HT1080 (cell line): ENCODE data around the gene KIAA0513. TPM values are rescaled to one million over a fixed set of nuclear protein-coding genes. Genes with fewer than 3 reads are reported as not detected.
"Not testable (repeated sequence)": the region's sequence is repeated elsewhere in the genome, so short reads cannot be mapped to it uniquely, and the experiment has no call there.

Experiments used
- DNase-seq: peaks from one replicate; pipeline ENCODE4 v3.0.0-alpha.2; 2015; ENCODE audit warnings: low read depth
- total RNA-seq: library from RNA; depleted of rRNA; stranded (reverse); fragments of >200 nt; shearing (Covaris generic); gene quantifications from 2 replicates; pipeline ENCODE4 v1.2.3, GENCODE V29; 2014

KIAA0513 gene
- total RNA-seq, 1 experiment from 2014 or later = 2.7 TPM

GRCh38 chr16:85107532-85107931, 79.9 kb downstream of the KIAA0513 start:
- DNase-seq = no peak

GRCh38 chr16:85110105-85110504, 82.5 kb downstream of the KIAA0513 start:
- DNase-seq = no peak

GRCh38 chr16:85111184-85111583, 83.6 kb downstream of the KIAA0513 start:
- no peak for DNase-seq

GRCh38 chr16:85112364-85112763, 84.8 kb downstream of the KIAA0513 start, which contains the start of gene CIBAR2:
TSS of gene CIBAR2 (minus strand) at chr16:85112472. CDS start at chr16:85112352, 120 bp downstream.
- no peak for DNase-seq

GRCh38 chr16:85113168-85113733, 85.7 kb downstream of the KIAA0513 start:
- DNase-seq = no peak

- no peak for DNase-seq
These were observed 86.3 kb downstream of the KIAA0513 start for GRCh38 chr16:85113913-85114312.

GRCh38 chr16:85114909-85115567, 87.4 kb downstream of the KIAA0513 start:
- DNase-seq = peak; percentile 81

GRCh38 chr16:85117418-85117817, 89.8 kb downstream of the KIAA0513 start:
- DNase-seq = no peak

- no peak for DNase-seq
These were observed 92.4 kb downstream of the KIAA0513 start for GRCh38 chr16:85120006-85120340.

- DNase-seq = not testable (repeated sequence)
These were observed 95.8 kb downstream of the KIAA0513 start for GRCh38 chr16:85123441-85123840.

- peak; percentile 69 for DNase-seq
These were observed 96.5 kb downstream of the KIAA0513 start for GRCh38 chr16:85123891-85124635.

GRCh38 chr16:85124636-85125346, 97.2 kb downstream of the KIAA0513 start:
- no peak for DNase-seq

GRCh38 chr16:85125570-85126393, 98.2 kb downstream of the KIAA0513 start:
- DNase-seq = no peak

GRCh38 chr16:85126394-85126704, 98.8 kb downstream of the KIAA0513 start:
- no peak for DNase-seq

GRCh38 chr16:85126705-85127378, 99.2 kb downstream of the KIAA0513 start:
- peak; percentile 31 for DNase-seq

- DNase-seq = no peak
These were observed 99.8 kb downstream of the KIAA0513 start for GRCh38 chr16:85127379-85127723.

GRCh38 chr16:85128079-85128837, 100.7 kb downstream of the KIAA0513 start:
- no peak for DNase-seq

GRCh38 chr16:85129876-85130704, 102.5 kb downstream of the KIAA0513 start:
- no peak for DNase-seq

- DNase-seq = no peak
These were observed 103.1 kb downstream of the KIAA0513 start for GRCh38 chr16:85130705-85131028.
